Stimulated activated naive CD8-positive, alpha-beta T cell treated with anti-CD3 and anti-CD28 coated beads, Interleukin-15, Interleukin-2, amounts not matched to agents 100 U/mL and 50 U/mL, for 24 hours (primary cell): ENCODE data around the gene UGT1A8.
"Not testable (repeated sequence)": the region's sequence is repeated elsewhere in the genome, so short reads cannot be mapped to it uniquely, and the experiment has no call there.

Source experiments
- ATAC-seq: fragments of 150-1000 bp; cut with Tn5 transposase; one replicate; pipeline ENCODE4 v1.10.0; 2021
- DNase-seq: peaks from one replicate; pipeline ENCODE4 v3.0.0; 2021

UGT1A8 gene

DNA sequence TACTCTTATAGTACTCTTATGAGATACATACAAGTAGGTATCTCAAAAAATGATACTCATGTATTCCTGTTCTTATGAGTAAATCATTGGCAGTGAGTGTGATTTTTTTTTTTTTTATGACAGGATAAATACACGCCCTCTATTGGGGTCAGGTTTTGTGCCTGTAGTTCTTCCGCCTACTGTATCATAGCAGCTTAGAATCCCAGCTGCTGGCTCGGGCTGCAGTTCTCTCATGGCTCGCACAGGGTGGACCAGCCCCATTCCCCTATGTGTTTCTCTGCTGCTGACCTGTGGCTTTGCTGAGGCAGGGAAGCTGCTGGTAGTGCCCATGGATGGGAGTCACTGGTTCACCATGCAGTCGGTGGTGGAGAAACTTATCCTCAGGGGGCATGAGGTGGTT, at the start of gene UGT1A8:
TSS of gene UGT1A8 (plus strand) at position 158 of the 400 bp plus-strand sequence. CDS start at position 233, 75 bp downstream.
- ATAC-seq, DNase-seq: not testable (repeated sequence)

DNA sequence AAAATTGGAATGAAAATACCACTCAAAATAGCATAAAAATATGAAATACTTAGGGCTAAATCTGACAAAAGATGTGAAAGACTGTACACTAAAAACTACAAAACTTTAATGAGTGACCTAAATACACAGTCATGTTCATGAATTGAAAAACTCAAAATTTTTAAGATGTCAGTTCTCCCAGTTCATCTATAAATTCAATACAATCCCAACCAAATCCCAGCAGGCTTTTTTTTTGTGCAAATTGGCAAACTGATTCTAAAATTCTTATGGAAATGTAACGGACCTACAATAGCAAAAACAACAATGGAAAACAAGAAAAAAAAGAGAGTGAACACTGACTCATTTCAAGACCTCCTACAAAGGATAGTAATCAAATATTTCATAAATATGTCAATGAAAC, 46.4 kb upstream of the UGT1A8 start:
- ATAC-seq: no peak

DNA sequence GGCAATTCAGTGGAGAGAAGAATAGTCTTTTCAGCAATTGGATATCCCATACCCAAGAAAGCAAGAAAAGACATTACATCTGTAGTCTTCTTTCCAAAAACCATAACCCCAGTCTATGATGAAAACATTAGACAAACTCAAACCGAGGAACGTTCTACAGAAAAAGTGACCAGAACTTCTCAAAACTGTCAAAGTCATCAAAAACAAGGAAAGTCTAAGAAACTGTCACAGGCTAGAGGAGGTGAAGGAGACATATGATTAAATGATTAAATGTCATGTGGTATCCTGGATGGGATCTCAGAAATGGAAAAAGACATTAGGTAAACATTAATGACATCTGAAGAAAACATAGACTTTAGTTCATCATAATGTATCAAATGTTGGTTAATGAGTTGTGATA, 46.0 kb upstream of the UGT1A8 start:
- ATAC-seq: no peak
- no peak for DNase-seq

More for the DNA sequence above, 46.4 kb upstream of the UGT1A8 start:
- DNase-seq: no peak

DNA sequence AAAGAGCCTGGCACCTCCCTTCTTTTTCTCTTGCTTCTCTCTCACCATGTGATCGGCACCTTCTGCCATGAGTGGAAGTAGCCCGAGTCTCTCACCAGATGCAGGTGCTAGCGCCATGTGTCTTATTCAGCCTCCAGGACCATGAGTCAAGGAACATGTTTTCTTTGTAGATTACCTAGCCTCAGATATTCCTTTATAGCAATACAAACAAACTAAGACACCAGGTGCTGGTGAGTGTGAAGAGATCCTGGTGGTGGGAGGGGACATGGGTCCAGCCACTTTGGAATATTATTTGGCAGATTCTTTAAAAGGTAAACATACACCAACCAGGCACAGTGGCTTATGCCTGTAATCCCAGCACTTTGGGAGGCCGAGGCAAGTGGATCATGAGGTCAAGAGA, 45.0 kb upstream of the UGT1A8 start:
- no peak for ATAC-seq
- DNase-seq: no peak

DNA sequence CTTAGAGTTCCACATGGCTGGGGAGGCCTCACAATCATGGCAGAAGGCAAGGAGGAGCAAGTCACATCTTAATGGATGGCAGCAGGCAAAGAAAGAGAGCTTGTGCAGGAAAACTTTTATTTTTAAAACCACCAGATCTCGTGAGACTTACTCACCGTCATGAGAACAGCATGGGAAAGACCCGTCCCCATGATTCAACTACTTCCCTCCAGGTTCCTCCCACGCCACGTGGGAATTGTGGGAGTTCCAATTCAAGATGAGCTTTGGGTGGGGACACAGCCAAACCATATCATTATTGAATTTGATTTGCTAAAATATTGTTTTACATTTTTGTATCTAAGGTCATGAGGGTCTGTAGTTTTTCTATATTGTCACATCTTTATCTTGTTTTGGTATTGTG, 40.1 kb upstream of the UGT1A8 start:
- ATAC-seq, DNase-seq: not testable (repeated sequence)

DNA sequence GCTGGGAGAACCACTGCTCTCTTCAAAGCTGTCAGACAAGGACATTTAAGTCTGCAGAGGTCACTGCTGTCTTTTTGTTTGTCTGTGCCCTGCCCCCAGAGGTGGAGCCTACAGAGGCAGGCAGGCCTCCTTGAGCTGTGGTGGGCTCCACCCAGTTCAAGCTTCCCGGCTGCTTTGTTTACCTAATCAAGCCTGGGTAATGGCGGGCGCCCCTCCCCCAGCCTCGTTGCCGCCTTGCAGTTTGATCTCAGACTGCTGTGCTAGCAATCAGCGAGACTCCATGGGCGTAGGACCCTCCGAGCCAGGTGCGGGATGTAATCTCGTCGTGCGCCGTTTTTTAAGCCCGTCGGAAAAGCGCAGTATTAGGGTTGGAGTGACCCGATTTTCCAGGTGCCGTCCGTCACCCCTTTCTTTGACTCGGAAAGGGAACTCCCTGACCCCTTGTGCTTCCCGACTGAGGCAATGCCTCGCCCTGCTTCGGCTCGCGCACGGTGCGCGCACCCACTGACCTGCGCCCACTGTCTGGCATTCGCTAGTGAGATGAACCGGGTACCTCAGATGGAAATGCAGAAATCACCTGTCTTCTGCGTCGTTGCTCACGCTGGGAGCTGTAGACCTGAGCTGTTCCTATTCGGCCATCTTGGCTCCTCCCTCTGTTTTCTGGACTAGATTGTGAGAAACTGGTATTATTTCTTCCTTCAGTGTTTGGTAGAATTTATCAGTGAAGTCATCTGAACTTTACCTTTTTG, 34.0 kb upstream of the UGT1A8 start:
- not testable (repeated sequence) for DNase-seq, ATAC-seq

DNA sequence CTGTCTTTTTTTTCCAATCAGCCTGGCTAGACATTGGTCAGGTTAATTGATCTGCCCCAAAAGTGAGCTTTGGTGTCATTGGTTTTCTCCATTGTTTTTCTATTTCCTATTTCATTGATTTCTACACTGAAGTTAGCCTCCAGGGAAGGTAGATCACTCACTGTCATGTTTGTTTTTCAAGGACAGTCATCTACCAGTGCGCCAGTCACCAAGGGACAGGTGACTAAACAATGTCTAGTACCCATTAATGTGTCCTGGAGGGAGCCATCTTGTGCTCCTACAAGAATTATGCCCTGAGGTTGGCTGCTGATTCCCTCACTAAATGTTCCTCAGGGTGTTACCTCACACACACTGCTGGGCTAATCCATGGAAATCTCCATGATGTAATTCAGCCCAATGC, 33.2 kb upstream of the UGT1A8 start:
- DNase-seq (no peak), ATAC-seq (no peak)

DNA sequence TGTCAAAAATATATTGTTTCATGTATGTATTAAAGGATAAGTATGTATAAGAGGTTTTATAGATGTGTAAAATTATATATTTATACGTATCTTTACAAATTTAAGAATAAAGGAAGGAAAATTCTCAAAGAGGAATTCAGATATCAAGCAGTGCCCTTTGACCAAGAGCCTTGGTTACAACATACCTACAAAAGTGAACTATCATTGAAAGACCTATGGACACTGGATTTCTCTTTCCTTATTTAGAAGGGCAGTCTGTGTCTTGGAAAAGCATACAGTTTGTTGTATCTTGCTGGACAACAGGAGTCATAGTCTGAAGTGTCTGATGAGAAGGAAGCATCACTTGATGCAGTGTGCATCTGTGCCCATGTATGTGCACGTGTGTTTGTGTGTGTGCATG, 29.0 kb upstream of the UGT1A8 start:
- no peak for DNase-seq
- no peak for ATAC-seq

DNA sequence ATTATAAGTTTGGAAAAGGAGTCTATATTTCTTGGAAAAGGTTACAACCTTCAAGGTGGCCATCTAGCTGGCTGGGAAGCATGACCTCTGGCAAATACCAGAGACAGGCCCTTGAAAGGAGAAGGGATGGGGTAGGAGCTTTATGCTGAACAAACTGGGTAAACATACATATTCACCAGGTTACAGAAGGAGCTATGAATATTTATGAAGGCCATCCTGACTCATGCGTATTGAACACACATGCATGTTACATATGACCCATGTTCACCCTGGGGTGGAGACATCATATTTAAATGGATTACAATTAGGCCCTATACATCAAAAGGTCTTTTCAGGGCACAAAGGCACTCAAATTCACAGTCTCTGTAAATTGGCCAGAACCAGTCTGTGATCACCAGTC, 24.7 kb upstream of the UGT1A8 start:
- not testable (repeated sequence) for DNase-seq, ATAC-seq

DNA sequence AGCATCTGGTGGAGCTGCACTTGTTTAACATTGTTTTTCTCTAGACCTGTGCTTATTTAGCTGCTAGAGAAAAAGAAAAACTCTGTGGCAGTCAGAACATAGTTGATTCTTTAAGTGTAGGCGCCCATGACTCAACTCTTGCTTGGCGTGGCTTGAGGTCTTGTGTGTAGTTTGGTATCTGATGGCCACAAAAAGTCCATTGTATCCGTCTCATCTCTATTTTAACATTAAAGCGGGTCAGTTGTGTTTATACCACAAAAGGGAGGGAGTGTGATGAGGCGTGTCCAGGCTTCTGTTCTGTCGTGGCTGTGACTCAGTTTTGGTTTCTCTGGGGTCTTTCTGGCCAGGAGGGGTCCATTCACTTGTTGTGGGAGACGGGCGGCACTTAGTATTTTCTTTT, 24.2 kb upstream of the UGT1A8 start:
- DNase-seq: no peak
- ATAC-seq: no peak

DNA sequence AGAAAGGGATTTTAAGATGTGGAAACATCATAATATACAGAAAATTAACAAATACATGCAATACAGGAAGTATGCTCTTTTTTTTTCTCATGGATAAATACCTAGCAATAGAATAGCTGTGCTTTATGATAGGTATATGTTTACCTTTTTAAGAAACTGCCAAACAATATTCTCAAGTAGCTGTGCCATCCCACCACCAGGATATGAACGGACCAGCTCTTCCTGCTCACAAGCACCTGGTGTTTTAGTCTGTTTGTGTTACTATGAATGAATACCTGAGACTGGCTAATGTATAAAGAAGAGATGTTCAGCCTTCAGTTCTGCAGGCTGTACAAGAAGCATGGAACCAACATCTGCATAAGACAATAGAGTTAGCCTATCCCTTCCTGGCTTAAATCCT, 19.9 kb upstream of the UGT1A8 start:
- no peak for ATAC-seq

DNA sequence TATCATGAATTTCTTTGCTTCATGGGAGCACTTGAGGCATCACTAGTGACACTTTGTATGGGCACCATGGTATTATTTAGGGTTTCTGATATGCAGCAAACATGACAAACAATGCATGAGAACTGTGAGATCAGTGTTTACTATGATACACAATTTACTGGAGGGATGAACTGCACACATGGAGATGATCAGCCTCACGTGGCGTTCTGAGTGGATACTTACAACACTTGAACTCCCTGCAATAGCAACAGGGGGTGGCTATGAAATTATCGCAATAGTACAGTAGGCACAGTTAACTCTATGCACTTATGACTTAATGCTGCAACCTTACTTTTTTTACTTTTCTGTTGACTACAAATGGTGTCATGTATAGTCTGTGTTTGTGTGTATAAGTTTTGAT, 18.5 kb upstream of the UGT1A8 start:
- ATAC-seq: no peak

More for the DNA sequence above, 19.9 kb upstream of the UGT1A8 start:
- DNase-seq: no peak

DNA sequence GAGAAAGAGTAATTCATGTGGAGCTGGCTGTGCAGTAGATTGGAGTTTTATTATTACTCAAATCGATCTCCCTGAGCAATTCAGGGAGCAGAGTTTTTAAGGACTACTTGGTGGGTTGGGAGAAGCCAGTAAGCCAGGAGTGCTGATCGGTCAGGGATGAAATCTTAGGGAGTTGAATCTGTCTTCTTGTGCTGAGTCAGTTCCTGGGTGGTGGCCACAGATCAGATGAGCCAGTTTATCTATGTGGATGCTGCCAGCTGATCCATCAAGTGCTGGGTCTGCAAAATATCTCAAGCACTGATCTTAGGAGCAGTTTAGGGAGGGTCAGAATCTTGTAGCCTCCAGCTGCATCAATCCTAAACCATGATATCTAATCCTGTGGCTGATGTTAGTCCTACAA, 17.0 kb upstream of the UGT1A8 start:
- ATAC-seq: no peak
- DNase-seq: no peak

More for the DNA sequence above, 18.5 kb upstream of the UGT1A8 start:
- no peak for DNase-seq

DNA sequence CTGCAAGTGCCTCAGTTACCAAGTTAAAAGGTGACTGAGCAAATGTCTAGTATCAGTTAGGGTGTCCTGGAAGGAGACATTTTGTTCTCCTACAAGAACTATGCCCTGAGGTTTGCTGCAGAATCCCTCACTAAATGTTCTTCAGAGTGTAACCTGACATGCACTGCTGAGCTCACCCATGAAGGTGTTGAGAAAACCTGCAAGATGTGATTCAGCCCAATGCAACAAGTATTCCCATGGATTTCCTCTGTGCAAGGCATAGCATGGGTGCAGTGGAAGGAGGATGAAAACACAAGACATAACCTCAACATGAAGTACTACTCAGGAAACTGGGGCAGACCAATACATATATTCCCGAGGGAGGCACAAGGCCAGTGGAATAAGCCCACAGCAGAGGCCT, 15.4 kb upstream of the UGT1A8 start:
- DNase-seq (no peak), ATAC-seq (no peak)

DNA sequence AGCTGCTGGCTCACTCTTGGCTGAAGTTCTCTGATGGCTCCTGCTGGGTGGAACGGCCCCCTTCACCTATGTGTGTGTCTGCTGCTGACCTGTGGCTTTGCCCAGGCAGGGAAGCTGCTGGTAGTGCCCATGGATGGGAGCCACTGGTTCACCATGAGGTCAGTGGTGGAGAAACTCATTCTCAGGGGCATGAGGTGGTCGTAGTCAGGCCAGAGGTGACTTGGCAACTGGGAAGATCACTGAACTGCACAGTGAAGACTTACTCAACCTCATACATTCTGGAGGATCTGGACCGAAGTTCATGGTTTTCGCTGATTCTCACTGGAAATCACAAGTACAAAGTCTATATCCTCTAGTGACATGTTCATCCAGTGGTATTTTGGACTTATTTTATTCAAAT, 13.9 kb upstream of the UGT1A8 start:
- DNase-seq: no peak
- ATAC-seq: no peak

DNA sequence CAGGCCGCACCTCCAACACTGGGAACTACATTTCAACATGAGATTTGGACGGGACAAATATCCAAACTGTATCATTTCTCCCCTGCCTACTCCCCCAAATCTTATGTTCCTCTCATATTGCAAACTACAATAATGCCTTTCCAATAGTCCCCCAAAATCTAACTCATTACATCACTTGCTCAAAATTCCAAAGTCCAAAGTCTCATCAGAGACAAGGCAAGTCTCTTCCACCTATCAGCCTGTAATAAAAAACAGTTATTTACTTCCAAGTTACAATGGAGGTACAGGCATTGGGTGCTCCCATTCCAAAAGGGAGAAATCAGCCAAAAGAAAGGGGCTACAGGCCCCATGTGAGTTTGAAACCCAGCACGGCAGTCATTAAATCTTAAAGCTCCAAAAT, 12.6 kb upstream of the UGT1A8 start:
- DNase-seq (no peak), ATAC-seq (no peak)

DNA sequence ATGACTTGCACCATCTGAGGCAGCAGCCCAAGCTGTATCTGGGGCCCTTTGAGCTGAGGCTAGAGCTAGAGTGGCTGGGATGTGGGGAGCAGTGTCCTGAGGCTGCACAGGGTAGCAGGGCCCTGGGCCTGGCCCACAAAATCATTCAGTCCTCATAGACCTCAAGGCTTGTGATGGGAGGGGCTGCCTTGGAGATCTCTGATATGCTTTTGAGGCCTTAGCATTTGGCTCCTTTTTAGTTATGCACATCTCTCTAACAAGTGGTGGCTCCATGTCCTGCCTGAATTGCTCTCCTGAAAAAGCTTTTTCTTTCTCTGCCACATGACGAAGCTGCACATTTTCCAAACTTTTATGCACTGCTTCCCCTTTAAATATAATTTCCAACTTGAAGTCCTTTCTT, 11.8 kb upstream of the UGT1A8 start:
- ATAC-seq (no peak), DNase-seq (no peak)

DNA sequence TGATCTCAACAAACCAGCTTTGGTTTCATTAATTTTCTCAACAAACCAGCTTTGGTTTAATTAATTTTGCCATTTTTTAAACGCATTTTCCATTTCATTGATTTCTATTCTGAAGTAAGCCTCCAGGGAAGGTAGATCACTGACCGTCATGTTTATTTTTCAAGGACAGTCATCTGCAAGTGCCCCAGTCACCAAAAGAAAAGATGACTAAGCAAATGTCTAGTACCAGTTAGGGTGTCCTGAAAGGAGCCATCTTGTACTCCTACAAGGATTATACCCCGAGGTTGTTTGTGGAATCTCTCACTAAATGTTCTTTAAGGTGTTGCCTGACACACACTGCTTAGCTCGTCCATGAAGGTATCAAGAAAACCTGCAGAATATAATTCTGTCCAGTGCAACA, 6.1 kb upstream of the UGT1A8 start:
- DNase-seq (no peak), ATAC-seq (no peak)

DNA sequence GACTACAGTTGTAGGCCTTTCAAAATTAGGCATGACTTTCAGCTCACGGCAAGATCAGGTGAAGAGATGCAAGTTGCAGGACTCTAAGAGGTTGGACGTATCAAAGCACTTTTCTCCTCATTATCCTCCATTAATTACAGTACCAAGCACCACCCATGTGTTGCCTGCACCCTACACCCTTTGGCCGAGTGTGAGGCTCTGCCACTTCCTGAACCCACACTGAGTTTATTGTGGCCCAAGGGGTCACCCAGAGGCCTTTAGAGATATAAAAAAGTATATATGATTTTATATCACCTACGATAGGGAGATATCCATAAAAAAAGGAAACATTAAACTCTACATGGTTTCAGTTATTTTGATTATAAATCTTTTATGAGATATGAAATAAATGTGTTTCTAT, 2.8 kb downstream of the UGT1A8 start:
- no peak for ATAC-seq
- DNase-seq: no peak

DNA sequence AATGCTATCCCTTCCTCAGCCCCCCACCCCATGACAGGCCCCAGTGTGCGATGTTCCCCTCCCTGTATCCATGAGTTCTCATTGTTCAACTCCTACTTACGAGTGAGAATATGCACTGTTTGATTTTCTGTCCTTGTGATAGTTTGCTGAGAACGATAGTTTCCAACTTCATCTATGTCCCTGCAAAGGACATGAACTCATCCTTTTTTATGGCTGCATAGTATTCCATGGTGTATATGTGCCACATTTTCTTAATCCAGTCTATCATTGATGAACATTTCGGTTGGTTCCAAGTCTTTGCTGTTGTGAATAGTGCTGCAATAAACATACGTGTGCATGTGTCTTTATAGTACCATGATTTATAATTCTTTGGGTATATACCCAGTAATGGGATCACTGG, 4.4 kb downstream of the UGT1A8 start:
- not testable (repeated sequence) for ATAC-seq, DNase-seq

DNA sequence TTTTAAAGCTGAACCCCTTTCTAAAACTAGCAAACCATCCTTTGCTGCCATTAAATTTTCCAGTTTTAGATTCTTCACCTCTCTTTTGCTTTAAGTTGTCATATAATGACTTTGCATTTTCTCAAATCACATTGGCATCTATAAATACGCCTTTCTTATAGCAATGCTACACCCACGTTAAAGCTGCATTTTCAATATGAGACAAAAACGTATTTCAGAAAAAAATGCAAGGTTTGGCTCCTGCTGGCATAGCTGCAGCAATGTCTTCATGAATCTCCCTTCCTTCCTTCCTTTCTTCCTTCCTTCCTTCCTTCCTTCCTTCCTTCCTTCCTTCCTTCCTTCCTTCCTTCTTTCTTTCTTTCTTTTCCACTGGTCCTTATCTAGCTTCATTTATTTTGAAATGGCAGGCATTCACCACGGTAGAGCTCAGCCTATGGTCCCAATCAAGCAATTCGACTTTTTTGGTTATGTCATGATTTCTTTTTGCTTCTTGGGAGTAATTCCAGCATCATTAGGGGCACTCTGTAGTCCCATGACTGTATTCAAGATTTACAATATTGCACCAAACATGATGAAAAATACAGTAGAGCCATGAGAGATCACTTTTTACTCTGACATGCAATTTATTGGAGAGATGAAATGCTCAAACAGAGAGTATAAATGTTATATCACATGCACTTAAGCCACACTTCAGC, 10.0 kb downstream of the UGT1A8 start:
- no peak for ATAC-seq
- DNase-seq: no peak

DNA sequence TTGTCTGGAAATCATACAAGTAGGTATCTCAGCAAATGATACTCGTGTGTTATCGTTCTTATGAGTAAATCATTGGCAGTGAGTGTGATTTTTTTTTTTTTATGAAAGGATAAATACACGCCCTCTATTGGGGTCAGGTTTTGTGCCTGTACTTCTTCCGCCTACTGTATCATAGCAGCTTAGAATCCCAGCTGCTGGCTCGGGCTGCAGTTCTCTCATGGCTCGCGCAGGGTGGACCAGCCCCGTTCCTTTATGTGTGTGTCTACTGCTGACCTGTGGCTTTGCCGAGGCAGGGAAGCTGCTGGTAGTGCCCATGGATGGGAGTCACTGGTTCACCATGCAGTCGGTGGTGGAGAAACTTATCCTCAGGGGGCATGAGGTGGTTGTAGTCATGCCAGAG, 18.9 kb downstream of the UGT1A8 start, which contains the start of gene UGT1A10:
TSS of gene UGT1A10 (plus strand) at position 143 of the 400 bp plus-strand sequence. CDS start at position 218, 75 bp downstream.
- ATAC-seq: not testable (repeated sequence)

DNA sequence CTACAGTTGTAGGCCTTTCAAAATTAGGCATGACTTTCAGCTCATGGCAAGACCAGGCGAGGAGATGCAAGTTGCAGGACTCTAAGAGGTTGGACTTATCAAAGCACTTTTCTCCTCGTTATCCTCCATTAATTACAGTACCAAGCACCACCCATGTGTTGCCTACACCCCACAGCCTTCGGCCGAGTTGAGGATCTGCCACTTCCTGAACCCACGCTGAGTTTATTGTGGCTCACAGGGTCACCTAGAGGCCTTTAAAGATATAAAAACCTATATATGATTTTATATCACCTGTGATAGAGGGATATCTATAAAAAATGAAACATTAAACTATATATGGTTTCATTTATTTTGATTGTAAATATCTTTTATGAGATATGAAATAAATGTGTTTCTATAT, 21.4 kb downstream of the UGT1A8 start:
- DNase-seq: no peak
- ATAC-seq: no peak

More for the DNA sequence above, 18.9 kb downstream of the UGT1A8 start, which contains the start of gene UGT1A10:
- not testable (repeated sequence) for DNase-seq
